ENCODE data around the gene SGSH.
"Not testable (repeated sequence)": the region's sequence is repeated elsewhere in the genome, so short reads cannot be mapped to it uniquely, and the experiment has no call there.

Gene SGSH

DNA sequence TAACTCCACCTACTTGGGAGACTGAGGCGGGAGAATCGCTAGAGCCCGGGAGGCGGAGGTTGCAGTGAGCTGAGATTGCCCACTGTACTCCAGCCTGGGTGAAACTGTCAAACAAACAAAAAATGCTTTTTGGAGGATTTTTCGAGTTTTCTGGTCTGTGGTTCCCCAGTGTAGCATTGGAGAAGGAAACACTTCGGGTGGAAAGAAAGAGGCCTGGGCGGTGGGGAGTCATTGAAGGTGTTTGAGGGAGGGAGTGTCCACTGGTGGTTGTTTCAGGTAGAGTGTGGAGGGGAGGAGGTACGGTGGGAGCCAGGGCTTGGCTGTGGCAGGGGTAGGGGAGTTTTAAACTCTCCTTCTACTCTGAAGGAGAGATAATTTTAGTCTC, 41.8 kb upstream of the SGSH start:
- H3K27ac ChIP-seq (ENCODE audit: insufficient read depth, low read depth, low read length, poor library complexity, severe bottlenecking) = no peak overlapping the region
- no peaks in the 10 kb centered on the region for H3K36me3 ChIP-seq (ENCODE audit: control insufficient read depth, insufficient read depth, low read length)
- WGBS, 2 experiments = 43 to 46% methylated on average over 8 of the region's 8 CpGs
- no peaks in the 10 kb centered on the region for H3K9me3 ChIP-seq (ENCODE audit: control insufficient read depth, low read length)
- peak overlapping the region; percentile 82 for H3K4me3 ChIP-seq (ENCODE audit: insufficient read depth, low read depth, low read length)
- H3K27me3 ChIP-seq (ENCODE audit: control insufficient read depth, insufficient read depth, low read length, poor library complexity, severe bottlenecking) = peaks cover 6% of the 10 kb centered on the region
- peaks cover 9% of the 10 kb centered on the region for H3K4me1 ChIP-seq (ENCODE audit: control insufficient read depth, insufficient read depth, low read length)

DNA sequence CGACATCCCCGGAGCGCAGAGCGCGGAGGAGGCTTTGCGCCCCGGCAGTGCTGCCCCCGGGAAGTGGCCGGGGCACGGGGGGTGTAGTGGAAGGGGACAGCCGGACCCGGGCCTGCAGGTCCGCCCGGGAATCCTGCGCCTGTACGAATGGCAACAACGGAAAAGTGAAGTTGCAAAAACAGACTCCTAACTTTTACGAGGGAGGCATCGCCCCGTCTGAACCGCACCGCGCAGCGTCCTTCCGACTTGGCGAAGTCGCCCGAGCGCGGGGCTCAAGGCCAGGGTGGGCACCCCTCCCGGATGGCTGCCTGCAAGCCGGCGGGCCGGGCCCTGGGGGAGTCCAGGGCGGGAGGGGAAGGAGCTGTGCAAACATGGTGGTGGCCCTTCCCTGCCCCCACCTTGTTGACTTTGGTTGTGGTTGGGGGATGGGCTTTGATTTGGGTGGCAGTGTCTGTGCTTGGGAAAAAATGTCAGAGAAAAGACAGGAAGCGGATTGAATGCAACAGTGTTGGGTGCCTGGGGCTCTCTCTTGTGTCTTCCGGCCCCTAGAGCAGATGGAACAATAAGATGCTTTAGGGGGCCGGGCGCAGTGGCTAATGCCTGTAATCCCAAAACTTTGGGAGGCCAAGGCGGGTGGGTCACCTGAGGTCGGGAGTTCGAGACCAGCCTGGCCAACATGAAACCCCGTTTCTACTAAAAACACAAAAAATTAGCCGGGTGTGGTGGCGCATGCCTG, 41.2 kb upstream of the SGSH start:
- peaks cover 9% of the 10 kb centered on the region for H3K4me1 ChIP-seq (ENCODE audit: control insufficient read depth, insufficient read depth, low read length)
- H3K36me3 ChIP-seq (ENCODE audit: control insufficient read depth, insufficient read depth, low read length) = no peaks in the 10 kb centered on the region
- peak overlapping the region; percentile 82 for H3K4me3 ChIP-seq (ENCODE audit: insufficient read depth, low read depth, low read length)
- H3K9me3 ChIP-seq (ENCODE audit: control insufficient read depth, low read length) = no peaks in the 10 kb centered on the region
- H3K27ac ChIP-seq (ENCODE audit: insufficient read depth, low read depth, low read length, poor library complexity, severe bottlenecking) = peak overlapping the region; percentile 95
- peaks cover 6% of the 10 kb centered on the region for H3K27me3 ChIP-seq (ENCODE audit: control insufficient read depth, insufficient read depth, low read length, poor library complexity, severe bottlenecking)
- WGBS, 2 experiments = 2% methylated on average over 45 of the region's 45 CpGs

GRCh38 chr17:80260791-80261158, 40.6 kb upstream of the SGSH start, which contains the start of gene RNF213:
Gene RNF213 (plus strand): TSS chr17:80260852. CDS start chr17:80263682, 2,830 bp downstream.
- Histone ChIP-seq H3K27me3 (ENCODE audit: control insufficient read depth, insufficient read depth, low read length, poor library complexity, severe bottlenecking) (peaks cover 6% of the 10 kb centered on the region), H3K36me3 (ENCODE audit: control insufficient read depth, insufficient read depth, low read length) (no peaks in the 10 kb centered on the region), H3K27ac (ENCODE audit: insufficient read depth, low read depth, low read length, poor library complexity, severe bottlenecking) (peak within 1 kb of the TSS; percentile 95), H3K4me3 (ENCODE audit: insufficient read depth, low read depth, low read length) (peak within 1 kb of the TSS; percentile 82), H3K9me3 (ENCODE audit: control insufficient read depth, low read length) (no peaks in the 10 kb centered on the region), H3K4me1 (ENCODE audit: control insufficient read depth, insufficient read depth, low read length) (peaks cover 9% of the 10 kb centered on the region)
- WGBS, 2 experiments = 0% methylated on average over 52 to 54 of the region's 54 CpGs

- Histone ChIP-seq H3K4me3 (ENCODE audit: insufficient read depth, low read depth, low read length) (peak overlapping the region; percentile 40), H3K27me3 (ENCODE audit: control insufficient read depth, insufficient read depth, low read length, poor library complexity, severe bottlenecking) (peaks cover 6% of the 10 kb centered on the region), H3K9me3 (ENCODE audit: control insufficient read depth, low read length) (no peaks in the 10 kb centered on the region), H3K36me3 (ENCODE audit: control insufficient read depth, insufficient read depth, low read length) (no peaks in the 10 kb centered on the region), H3K27ac (ENCODE audit: insufficient read depth, low read depth, low read length, poor library complexity, severe bottlenecking) (peak overlapping the region; percentile 16), H3K4me1 (ENCODE audit: control insufficient read depth, insufficient read depth, low read length) (peaks cover 9% of the 10 kb centered on the region)
- 2 to 3% methylated on average over 57 to 63 of the region's 63 CpGs for WGBS, 2 experiments
Observed at GRCh38 chr17:80260069-80260535, 40.0 kb upstream of the SGSH start.

DNA sequence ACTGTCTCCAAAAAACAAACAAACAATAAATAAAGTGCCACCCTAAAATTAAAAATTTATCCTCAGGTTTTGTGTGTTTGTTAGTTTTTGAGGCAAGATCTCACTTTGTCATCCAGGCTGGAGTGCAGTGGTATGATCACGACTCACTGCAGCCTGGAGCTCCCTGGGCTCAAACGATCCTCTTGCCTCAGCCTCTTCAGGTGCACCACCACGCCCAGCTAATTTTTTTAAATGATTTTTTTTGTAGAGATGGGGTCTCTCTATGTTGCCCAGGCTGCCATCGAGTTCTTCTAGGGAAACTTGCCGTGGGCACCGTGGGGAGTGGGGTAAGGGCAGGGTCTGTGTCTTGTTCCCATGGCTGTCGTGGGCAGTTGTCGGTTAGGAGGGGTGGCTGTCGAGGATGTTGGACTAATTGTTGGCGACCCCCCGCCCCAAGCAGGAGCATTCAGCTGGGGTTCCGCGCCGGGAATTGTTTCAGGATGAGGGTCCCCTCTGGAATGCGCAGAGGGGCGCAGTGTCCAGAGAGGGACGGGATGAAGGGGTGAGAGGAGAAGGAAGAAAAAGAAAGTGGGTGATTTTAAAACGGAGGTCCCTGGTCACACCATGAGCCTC, 39.4 kb upstream of the SGSH start:
- H3K27me3 ChIP-seq (ENCODE audit: control insufficient read depth, insufficient read depth, low read length, poor library complexity, severe bottlenecking) = peaks cover 6% of the 10 kb centered on the region
- peaks cover 9% of the 10 kb centered on the region for H3K4me1 ChIP-seq (ENCODE audit: control insufficient read depth, insufficient read depth, low read length)
- no peaks in the 10 kb centered on the region for H3K9me3 ChIP-seq (ENCODE audit: control insufficient read depth, low read length)
- H3K36me3 ChIP-seq (ENCODE audit: control insufficient read depth, insufficient read depth, low read length) = no peaks in the 10 kb centered on the region
- 78 to 84% methylated on average over 18 of the region's 18 CpGs for whole genome bisulfite sequencing, 2 experiments
- H3K4me3 ChIP-seq (ENCODE audit: insufficient read depth, low read depth, low read length) = peak overlapping the region; percentile 40
- peak overlapping the region; percentile 16 for H3K27ac ChIP-seq (ENCODE audit: insufficient read depth, low read depth, low read length, poor library complexity, severe bottlenecking)

GRCh38 chr17:80258296-80258695, 38.2 kb upstream of the SGSH start:
- not testable (repeated sequence) for H3K4me1 ChIP-seq (ENCODE audit: control insufficient read depth, insufficient read depth, low read length); H3K27ac ChIP-seq (ENCODE audit: insufficient read depth, low read depth, low read length, poor library complexity, severe bottlenecking); H3K4me3 ChIP-seq (ENCODE audit: insufficient read depth, low read depth, low read length); H3K9me3 ChIP-seq (ENCODE audit: control insufficient read depth, low read length); H3K36me3 ChIP-seq (ENCODE audit: control insufficient read depth, insufficient read depth, low read length); H3K27me3 ChIP-seq (ENCODE audit: control insufficient read depth, insufficient read depth, low read length, poor library complexity, severe bottlenecking)
- WGBS, 2 experiments = 84 to 87% methylated on average over 2 of the region's 2 CpGs

DNA sequence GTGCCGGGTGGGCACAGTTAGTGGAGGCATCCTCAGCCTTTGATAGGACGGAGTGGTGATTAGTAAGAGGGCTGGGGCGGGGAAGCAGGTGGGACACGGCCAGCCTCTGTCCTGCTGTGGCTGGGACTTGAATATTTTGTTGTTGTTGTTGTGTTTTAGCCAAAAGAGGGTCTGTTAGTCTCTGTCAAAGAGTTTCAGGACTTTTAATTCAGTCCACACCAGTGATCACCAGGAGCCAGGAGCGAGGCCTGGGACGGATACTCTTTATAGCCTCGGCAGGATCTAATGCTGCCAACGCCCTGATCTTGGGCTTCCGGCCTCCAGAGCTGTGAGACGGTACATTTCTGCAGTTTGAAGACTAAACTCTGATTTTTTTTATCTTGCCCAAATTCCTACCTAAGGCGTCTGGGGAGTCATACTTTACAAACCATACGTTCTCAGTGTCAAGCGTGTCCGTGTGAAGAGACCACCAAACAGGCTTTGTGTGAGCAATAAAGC, 37.6 kb upstream of the SGSH start:
- H3K9me3 ChIP-seq (ENCODE audit: control insufficient read depth, low read length) = no peaks in the 10 kb centered on the region
- WGBS, 2 experiments = 80 to 84% methylated on average over 14 of the region's 14 CpGs
- H3K36me3 ChIP-seq (ENCODE audit: control insufficient read depth, insufficient read depth, low read length) = no peaks in the 10 kb centered on the region
- H3K27me3 ChIP-seq (ENCODE audit: control insufficient read depth, insufficient read depth, low read length, poor library complexity, severe bottlenecking) = peaks cover 6% of the 10 kb centered on the region
- H3K27ac ChIP-seq (ENCODE audit: insufficient read depth, low read depth, low read length, poor library complexity, severe bottlenecking) = no peak overlapping the region
- no peak overlapping the region for H3K4me3 ChIP-seq (ENCODE audit: insufficient read depth, low read depth, low read length)
- H3K4me1 ChIP-seq (ENCODE audit: control insufficient read depth, insufficient read depth, low read length) = peaks cover 6% of the 10 kb centered on the region

DNA sequence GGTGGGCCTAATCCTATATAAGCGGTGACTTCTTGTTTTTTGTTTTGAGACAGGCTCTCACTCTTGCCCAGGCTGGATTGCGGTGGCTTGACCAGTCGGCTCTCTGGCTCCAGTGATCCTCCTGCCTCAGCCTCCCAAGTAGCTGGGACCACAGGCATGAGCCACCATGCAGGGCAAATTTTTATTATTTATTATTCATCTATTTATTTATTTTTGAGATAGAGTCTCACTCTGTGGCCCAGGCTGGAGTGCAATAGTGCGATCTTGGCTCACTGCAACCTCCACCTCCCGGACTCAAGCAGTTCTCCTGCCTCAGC, 35.9 kb upstream of the SGSH start:
- 89 to 96% methylated on average over 5 of the region's 5 CpGs for WGBS, 2 experiments
- H3K9me3 ChIP-seq (ENCODE audit: control insufficient read depth, low read length) = no peaks in the 10 kb centered on the region
- H3K27me3 ChIP-seq (ENCODE audit: control insufficient read depth, insufficient read depth, low read length, poor library complexity, severe bottlenecking) = peaks cover 6% of the 10 kb centered on the region
- H3K4me1 ChIP-seq (ENCODE audit: control insufficient read depth, insufficient read depth, low read length) = no peaks in the 10 kb centered on the region
- no peak overlapping the region for H3K4me3 ChIP-seq (ENCODE audit: insufficient read depth, low read depth, low read length)
- H3K36me3 ChIP-seq (ENCODE audit: control insufficient read depth, insufficient read depth, low read length) = no peaks in the 10 kb centered on the region
- H3K27ac ChIP-seq (ENCODE audit: insufficient read depth, low read depth, low read length, poor library complexity, severe bottlenecking) = no peak overlapping the region

DNA sequence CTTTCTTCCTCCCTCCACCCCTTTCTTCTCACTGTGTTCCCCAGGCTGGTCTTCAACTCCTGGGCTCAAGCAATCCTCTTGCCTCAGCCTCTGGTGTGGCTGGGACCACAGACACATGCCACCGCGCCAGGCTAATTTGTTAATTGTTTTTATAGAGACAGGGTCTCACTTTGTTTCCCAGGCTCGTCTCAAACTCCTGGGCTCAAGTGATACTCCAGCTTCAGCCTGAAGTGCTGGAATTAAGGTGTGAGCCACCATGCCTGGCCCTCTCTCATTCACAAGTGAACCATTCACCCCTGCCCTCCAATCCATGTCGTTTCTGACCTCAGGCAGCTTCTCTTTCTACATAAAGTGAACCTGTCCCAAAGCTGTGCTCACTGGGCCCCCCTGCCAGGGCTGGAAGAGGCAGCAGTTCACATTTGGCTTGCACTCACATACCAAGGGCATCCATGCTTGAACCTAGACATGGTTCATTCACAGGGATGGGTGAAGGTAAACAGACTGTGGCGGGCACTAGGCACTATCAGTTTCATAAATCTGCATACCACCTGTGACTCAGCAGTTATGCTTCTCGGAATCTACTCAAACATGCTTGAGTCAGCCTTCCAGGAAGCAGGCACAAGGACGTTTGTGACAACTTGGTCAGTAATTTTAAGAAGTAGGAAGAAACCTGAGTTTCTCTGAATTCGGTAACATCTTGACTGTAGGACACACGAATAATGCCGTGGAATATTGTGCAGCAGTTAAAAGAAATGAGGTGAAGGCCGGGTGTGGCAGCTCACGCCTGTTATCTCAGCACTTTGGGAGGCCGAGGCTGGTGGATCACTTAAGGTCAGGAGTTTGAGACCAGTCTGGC, 34.5 kb upstream of the SGSH start:
- H3K27ac ChIP-seq (ENCODE audit: insufficient read depth, low read depth, low read length, poor library complexity, severe bottlenecking) = no peak overlapping the region
- peaks cover 3% of the 10 kb centered on the region for H3K27me3 ChIP-seq (ENCODE audit: control insufficient read depth, insufficient read depth, low read length, poor library complexity, severe bottlenecking)
- WGBS, 2 experiments = 90 to 93% methylated on average over 13 of the region's 13 CpGs
- no peaks in the 10 kb centered on the region for H3K36me3 ChIP-seq (ENCODE audit: control insufficient read depth, insufficient read depth, low read length)
- H3K9me3 ChIP-seq (ENCODE audit: control insufficient read depth, low read length) = no peaks in the 10 kb centered on the region
- no peaks in the 10 kb centered on the region for H3K4me1 ChIP-seq (ENCODE audit: control insufficient read depth, insufficient read depth, low read length)
- H3K4me3 ChIP-seq (ENCODE audit: insufficient read depth, low read depth, low read length) = no peak overlapping the region

All from ectodermal cell (in vitro differentiated cells).